ENCODE measurements around the gene PKN1.

Gene PKN1

GRCh38 chr19:14411938-14412245 is 21.2 kb upstream of the PKN1 start:
- Histone ChIP-seq H3K9ac (ENCODE audit: low read depth, low read length) (no peak overlapping the region), H3K27ac (ENCODE audit: low read length) (no peak overlapping the region), H3K4me3 (ENCODE audit: low read depth in 1 of 2, low read length in 2 of 2) (no peak overlapping the region), H4K20me1 (ENCODE audit: insufficient read depth, low read length) (peaks cover 98% of the 10 kb centered on the region), H3K4me2 (ENCODE audit: insufficient read depth, low read length) (peak overlapping the region; percentile 17; the same call in 1 of the 2 replicates), H3K9me3 (ENCODE audit: insufficient read depth, low read length, severe bottlenecking) (no peaks in the 10 kb centered on the region), H3K79me2 (ENCODE audit: insufficient read depth, low read length) (peaks cover 72% of the 10 kb centered on the region), H2AFZ (ENCODE audit: low read depth, low read length) (no peak overlapping the region), H3K36me3 (ENCODE audit: insufficient read depth, low read length) (peaks cover 92% of the 10 kb centered on the region), H3K27me3 (ENCODE audit: insufficient read depth, low read length, poor library complexity) (no peaks in the 10 kb centered on the region), H3K4me1 (ENCODE audit: insufficient read depth, low read length) (peaks cover 29% of the 10 kb centered on the region)
- ATAC-seq (ENCODE audit: insufficient read depth, low read depth) (no peak), DNase-seq (no peak)
- TF ChIP-seq, protein P1, sequence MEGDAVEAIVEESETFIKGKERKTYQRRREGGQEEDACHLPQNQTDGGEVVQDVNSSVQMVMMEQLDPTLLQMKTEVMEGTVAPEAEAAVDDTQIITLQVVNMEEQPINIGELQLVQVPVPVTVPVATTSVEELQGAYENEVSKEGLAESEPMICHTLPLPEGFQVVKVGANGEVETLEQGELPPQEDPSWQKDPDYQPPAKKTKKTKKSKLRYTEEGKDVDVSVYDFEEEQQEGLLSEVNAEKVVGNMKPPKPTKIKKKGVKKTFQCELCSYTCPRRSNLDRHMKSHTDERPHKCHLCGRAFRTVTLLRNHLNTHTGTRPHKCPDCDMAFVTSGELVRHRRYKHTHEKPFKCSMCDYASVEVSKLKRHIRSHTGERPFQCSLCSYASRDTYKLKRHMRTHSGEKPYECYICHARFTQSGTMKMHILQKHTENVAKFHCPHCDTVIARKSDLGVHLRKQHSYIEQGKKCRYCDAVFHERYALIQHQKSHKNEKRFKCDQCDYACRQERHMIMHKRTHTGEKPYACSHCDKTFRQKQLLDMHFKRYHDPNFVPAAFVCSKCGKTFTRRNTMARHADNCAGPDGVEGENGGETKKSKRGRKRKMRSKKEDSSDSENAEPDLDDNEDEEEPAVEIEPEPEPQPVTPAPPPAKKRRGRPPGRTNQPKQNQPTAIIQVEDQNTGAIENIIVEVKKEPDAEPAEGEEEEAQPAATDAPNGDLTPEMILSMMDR (IDR thresholded peaks at IDR 0.05; ENCODE audit: borderline replicate concordance, extremely low read depth, low read length, poor library complexity, severe bottlenecking): no peak
- no peak for TF ChIP-seq EZH2 (IDR thresholded peaks at IDR 0.05; ENCODE audit: borderline replicate concordance, low read depth, low read length, severe bottlenecking)

DNA sequence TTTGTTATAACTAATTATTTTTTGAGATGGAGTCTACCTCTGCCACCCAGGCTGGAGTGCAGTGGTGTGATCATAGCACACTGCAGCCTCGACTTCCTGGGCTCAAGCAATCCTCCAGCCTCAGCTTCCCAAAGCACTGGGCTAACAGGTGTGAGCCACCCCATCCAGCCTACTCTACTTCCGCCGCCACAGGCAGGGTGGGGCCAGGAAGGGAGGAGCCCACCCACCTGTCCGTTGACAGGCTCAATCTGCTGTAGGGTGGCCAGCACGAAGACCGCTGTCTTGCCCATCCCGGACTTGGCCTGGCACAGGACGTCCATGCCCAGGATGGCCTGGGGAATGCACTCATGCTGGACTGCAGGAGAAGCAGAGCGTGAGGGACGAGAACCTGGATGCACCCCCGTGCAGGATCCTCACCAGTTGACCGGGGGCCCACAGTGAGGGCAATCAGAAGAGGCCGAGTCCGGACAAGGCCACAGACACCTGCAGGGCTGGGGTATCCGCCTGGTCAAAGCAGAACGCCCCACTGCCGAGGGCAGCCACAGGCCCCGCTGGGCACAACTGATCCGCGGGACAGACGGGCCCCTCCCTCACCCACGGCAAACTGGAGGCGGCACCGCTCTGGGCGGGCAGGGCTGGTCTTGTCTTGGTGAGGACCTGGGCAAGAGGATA is 20.6 kb upstream of the PKN1 start:
- peak overlapping the region; percentile 22; the same call in 1 of the 2 replicates for H3K4me2 ChIP-seq (ENCODE audit: insufficient read depth, low read length)
- H3K4me1 ChIP-seq (ENCODE audit: insufficient read depth, low read length): peaks cover 35% of the 10 kb centered on the region
- DNase-seq (no peak), ATAC-seq (ENCODE audit: insufficient read depth, low read depth) (no peak)
- TF ChIP-seq, protein P1 (IDR thresholded peaks at IDR 0.05; ENCODE audit: borderline replicate concordance, extremely low read depth, low read length, poor library complexity, severe bottlenecking): no peak
- no peak for TF ChIP-seq EZH2 (IDR thresholded peaks at IDR 0.05; ENCODE audit: borderline replicate concordance, low read depth, low read length, severe bottlenecking)
- no peak overlapping the region for H2AFZ ChIP-seq (ENCODE audit: low read depth, low read length)
- no peak overlapping the region for H3K27ac ChIP-seq (ENCODE audit: low read length)
- no peaks in the 10 kb centered on the region for H3K9me3 ChIP-seq (ENCODE audit: insufficient read depth, low read length, severe bottlenecking)
- no peak overlapping the region for H3K9ac ChIP-seq (ENCODE audit: low read depth, low read length)
- H3K27me3 ChIP-seq (ENCODE audit: insufficient read depth, low read length, poor library complexity): no peaks in the 10 kb centered on the region
- no peak overlapping the region for H3K4me3 ChIP-seq (ENCODE audit: low read depth in 1 of 2, low read length in 2 of 2)
- H3K36me3 ChIP-seq (ENCODE audit: insufficient read depth, low read length): peaks cover 94% of the 10 kb centered on the region
- peaks cover 78% of the 10 kb centered on the region for H3K79me2 ChIP-seq (ENCODE audit: insufficient read depth, low read length)
- H4K20me1 ChIP-seq (ENCODE audit: insufficient read depth, low read length): peaks cover 100% of the 10 kb centered on the region

DNA sequence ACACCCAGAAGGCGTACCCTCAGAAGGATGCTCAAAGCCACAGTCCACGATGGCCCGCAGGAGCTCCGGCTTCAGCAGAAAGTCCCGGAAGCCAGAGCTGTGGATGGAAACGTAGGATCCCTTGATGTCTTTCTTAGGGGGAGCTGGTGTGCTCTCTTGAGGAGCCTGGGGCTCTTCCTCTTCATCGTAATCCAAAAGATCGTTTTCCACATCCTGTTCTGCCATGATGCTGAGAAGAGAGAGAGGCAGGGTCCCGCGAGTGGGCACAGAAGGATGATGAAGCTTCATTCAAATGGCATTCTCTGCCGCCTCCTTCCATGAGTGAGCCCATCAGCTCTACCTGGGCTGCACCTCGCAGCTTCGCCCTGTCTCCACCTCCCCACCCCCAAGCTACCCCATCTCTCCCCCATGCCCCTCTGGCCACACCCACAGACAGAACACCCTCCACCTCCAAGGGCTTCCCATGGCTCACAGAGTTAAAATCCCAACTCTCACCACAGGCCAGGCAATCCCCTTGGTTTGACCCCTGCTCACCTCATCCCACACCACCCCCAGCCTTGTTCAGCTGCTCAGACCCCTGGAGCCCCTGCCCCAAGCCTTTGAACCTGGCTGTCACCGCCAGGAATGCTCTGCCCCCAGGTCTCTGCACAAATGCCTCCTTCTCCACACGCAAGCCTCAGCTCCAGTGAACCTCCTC is 20.0 kb upstream of the PKN1 start:
- Histone ChIP-seq H3K27me3 (ENCODE audit: insufficient read depth, low read length, poor library complexity) (no peaks in the 10 kb centered on the region), H3K9ac (ENCODE audit: low read depth, low read length) (no peak overlapping the region), H3K79me2 (ENCODE audit: insufficient read depth, low read length) (peaks cover 85% of the 10 kb centered on the region), H3K27ac (ENCODE audit: low read length) (no peak overlapping the region), H3K4me1 (ENCODE audit: insufficient read depth, low read length) (peaks cover 38% of the 10 kb centered on the region), H3K9me3 (ENCODE audit: insufficient read depth, low read length, severe bottlenecking) (no peaks in the 10 kb centered on the region), H2AFZ (ENCODE audit: low read depth, low read length) (no peak overlapping the region), H4K20me1 (ENCODE audit: insufficient read depth, low read length) (peaks cover 99% of the 10 kb centered on the region), H3K4me3 (ENCODE audit: low read depth in 1 of 2, low read length in 2 of 2) (no peak overlapping the region), H3K36me3 (ENCODE audit: insufficient read depth, low read length) (peaks cover 91% of the 10 kb centered on the region), H3K4me2 (ENCODE audit: insufficient read depth, low read length) (peak overlapping the region; percentile 22; the same call in 1 of the 2 replicates)
- TF ChIP-seq EZH2 (IDR thresholded peaks at IDR 0.05; ENCODE audit: borderline replicate concordance, low read depth, low read length, severe bottlenecking): no peak
- no peak for DNase-seq
- no peak for ATAC-seq (ENCODE audit: insufficient read depth, low read depth)

DNA sequence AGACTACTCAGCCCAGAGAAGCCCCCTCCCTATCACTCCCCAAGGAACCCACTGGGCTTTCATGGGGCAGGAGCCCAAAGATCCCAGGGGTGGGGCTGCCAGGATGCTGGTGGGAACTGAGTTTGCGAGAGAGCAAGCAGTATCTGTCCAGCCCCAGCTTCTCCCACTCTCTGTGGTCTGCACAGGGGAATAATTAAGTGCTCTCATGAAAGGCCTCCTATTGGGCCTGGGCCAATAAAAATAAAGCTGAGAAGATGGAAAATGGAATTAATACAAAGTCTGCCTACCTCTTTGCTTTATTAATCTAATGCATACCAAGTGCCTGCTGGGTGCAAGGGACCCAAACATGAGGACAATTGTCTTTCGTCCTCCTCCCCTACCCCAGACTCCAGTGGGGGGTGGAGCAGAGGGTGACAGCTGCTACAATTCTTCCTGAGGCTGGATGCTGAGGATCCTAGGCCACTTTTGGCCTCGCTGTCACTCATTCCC is 19.4 kb upstream of the PKN1 start:
- Histone ChIP-seq H2AFZ (ENCODE audit: low read depth, low read length) (no peak overlapping the region), H4K20me1 (ENCODE audit: insufficient read depth, low read length) (peaks cover 94% of the 10 kb centered on the region), H3K9me3 (ENCODE audit: insufficient read depth, low read length, severe bottlenecking) (no peaks in the 10 kb centered on the region), H3K27me3 (ENCODE audit: insufficient read depth, low read length, poor library complexity) (no peaks in the 10 kb centered on the region), H3K36me3 (ENCODE audit: insufficient read depth, low read length) (peaks cover 85% of the 10 kb centered on the region), H3K27ac (ENCODE audit: low read length) (no peak overlapping the region), H3K79me2 (ENCODE audit: insufficient read depth, low read length) (peaks cover 91% of the 10 kb centered on the region), H3K9ac (ENCODE audit: low read depth, low read length) (no peak overlapping the region), H3K4me2 (ENCODE audit: insufficient read depth, low read length) (no peak overlapping the region), H3K4me3 (ENCODE audit: low read depth in 1 of 2, low read length in 2 of 2) (no peak overlapping the region), H3K4me1 (ENCODE audit: insufficient read depth, low read length) (peaks cover 38% of the 10 kb centered on the region)
- ATAC-seq (ENCODE audit: insufficient read depth, low read depth) (no peak), DNase-seq (no peak)
- TF ChIP-seq EZH2 (IDR thresholded peaks at IDR 0.05; ENCODE audit: borderline replicate concordance, low read depth, low read length, severe bottlenecking): no peak
